Adrenal gland (tissue), 5 donors: ENCODE results near the gene BNC2.

ENCODE experiments used
- POLR2A ChIP-seq, 2 donors: fragments of 450-650 bp; IDR thresholded peaks; one replicate each; pipeline ENCODE4 v1.6.1; 2017; ENCODE audit warnings: antibody characterized with exemption in 2 of 2, mild to moderate bottlenecking in 2 of 2, moderate library complexity in 1 of 2
- TF ChIP-seq, protein P1 (sequence below), 6 experiments: fragments of 450-650 bp in 4 of 6; fragments of 200-600 bp in 2 of 6; sonication (generic) in 1 of 6; IDR thresholded peaks; 1 replicate in 5 of 6; 2 replicates in 1 of 6; pipeline versions ENCODE4 v1.5.1 to v1.8.0; 2016 to 2021; ENCODE audit warnings: antibody characterized with exemption in 6 of 6, mild to moderate bottlenecking in 2 of 6, moderate library complexity in 1 of 6
- donor health status: DM: no; HTN: no; CAD: no.

DNA sequence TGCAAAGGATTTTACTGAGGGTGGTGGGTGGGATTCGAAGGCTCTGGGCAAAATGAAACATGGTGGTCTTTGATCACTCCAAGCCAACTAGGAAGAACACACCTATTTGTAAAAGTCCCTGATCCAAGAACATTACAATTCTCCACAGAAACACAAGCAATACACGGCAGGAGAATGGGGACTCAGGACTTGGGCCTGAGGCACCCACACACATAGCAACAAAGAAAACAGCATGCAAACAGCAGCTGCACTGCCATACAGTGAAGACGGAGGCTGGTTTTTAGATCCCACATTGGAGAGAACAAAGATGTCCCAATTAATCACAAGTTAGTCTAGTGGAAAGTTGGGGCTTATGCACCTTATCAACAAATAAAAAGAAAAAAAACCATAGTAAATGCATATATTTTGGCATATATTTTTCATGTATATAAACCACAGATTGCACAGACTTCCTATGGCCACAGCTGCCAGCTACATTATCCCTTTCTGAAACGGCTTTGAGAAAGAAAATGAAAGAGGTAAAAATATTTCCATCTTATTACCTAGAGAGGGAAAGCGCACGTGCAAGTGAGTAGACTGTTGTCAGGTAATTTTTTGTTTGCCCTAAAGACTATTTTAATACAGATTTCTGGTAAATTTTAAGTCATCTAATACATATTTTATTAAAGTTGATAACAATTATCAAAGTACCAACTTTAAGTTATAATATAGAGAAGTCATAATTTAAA, 410.9 kb downstream of the BNC2 start:
- TF ChIP-seq, protein P1, sequence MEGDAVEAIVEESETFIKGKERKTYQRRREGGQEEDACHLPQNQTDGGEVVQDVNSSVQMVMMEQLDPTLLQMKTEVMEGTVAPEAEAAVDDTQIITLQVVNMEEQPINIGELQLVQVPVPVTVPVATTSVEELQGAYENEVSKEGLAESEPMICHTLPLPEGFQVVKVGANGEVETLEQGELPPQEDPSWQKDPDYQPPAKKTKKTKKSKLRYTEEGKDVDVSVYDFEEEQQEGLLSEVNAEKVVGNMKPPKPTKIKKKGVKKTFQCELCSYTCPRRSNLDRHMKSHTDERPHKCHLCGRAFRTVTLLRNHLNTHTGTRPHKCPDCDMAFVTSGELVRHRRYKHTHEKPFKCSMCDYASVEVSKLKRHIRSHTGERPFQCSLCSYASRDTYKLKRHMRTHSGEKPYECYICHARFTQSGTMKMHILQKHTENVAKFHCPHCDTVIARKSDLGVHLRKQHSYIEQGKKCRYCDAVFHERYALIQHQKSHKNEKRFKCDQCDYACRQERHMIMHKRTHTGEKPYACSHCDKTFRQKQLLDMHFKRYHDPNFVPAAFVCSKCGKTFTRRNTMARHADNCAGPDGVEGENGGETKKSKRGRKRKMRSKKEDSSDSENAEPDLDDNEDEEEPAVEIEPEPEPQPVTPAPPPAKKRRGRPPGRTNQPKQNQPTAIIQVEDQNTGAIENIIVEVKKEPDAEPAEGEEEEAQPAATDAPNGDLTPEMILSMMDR (IDR thresholded peaks at IDR 0.05): no peak
- TF ChIP-seq POLR2A (IDR thresholded peaks at IDR 0.05): no peak
